ENCODE measurements around the gene SLC19A1.

SLC19A1 gene

GRCh38 chr21:45560106-45561021, 18.1 kb upstream of the SLC19A1 start:
- in situ Hi-C loops (cut with MboI; ENCODE audit: low sequenced_read_pairs), result loop anchor here (25.0 kb wide), 1 partner anchor 252 kb away; no protein-coding TSS in a partner anchor

- in situ Hi-C loops (cut with MboI; ENCODE audit: low sequenced_read_pairs), result loop anchor here (25.0 kb wide), 1 partner anchor 253 kb away; no protein-coding TSS in a partner anchor
These were observed 17.2 kb upstream of the SLC19A1 start for GRCh38 chr21:45559216-45560105.

GRCh38 chr21:45558044-45558721, 15.9 kb upstream of the SLC19A1 start:
- in situ Hi-C loops (cut with MboI; ENCODE audit: low sequenced_read_pairs), result loop anchor here (25.0 kb wide), 1 partner anchor 254 kb away; no protein-coding TSS in a partner anchor

GRCh38 chr21:45557616-45558043, 15.4 kb upstream of the SLC19A1 start:
- in situ Hi-C loops (cut with MboI; ENCODE audit: low sequenced_read_pairs), result loop anchor here (25.0 kb wide), 1 partner anchor 255 kb away; no protein-coding TSS in a partner anchor

GRCh38 chr21:45556645-45557615, 14.7 kb upstream of the SLC19A1 start:
- in situ Hi-C loops (cut with MboI; ENCODE audit: low sequenced_read_pairs), result loop anchor here (25.0 kb wide), 1 partner anchor 255 kb away; no protein-coding TSS in a partner anchor

- in situ Hi-C loops (cut with MboI; ENCODE audit: low sequenced_read_pairs), result loop anchor here (25.0 kb wide), 1 partner anchor 256 kb away; no protein-coding TSS in a partner anchor
These were observed 14.0 kb upstream of the SLC19A1 start for GRCh38 chr21:45556302-45556644.

GRCh38 chr21:45555557-45556301, 13.5 kb upstream of the SLC19A1 start:
- in situ Hi-C loops (cut with MboI; ENCODE audit: low sequenced_read_pairs), result loop anchor here (25.0 kb wide), 1 partner anchor 257 kb away; no protein-coding TSS in a partner anchor

GRCh38 chr21:45555251-45555556, 13.0 kb upstream of the SLC19A1 start:
- in situ Hi-C loops (cut with MboI; ENCODE audit: low sequenced_read_pairs), result loop anchor here (25.0 kb wide), 1 partner anchor 257 kb away; no protein-coding TSS in a partner anchor

GRCh38 chr21:45554477-45555175, 12.4 kb upstream of the SLC19A1 start:
- in situ Hi-C loops (cut with MboI; ENCODE audit: low sequenced_read_pairs), result loop anchor here (25.0 kb wide), 1 partner anchor 258 kb away; no protein-coding TSS in a partner anchor

- in situ Hi-C loops (cut with MboI; ENCODE audit: low sequenced_read_pairs), result loop anchor here (25.0 kb wide), 1 partner anchor 259 kb away; no protein-coding TSS in a partner anchor
These were observed 10.6 kb upstream of the SLC19A1 start for GRCh38 chr21:45552696-45553391.

GRCh38 chr21:45551783-45552695, 9.8 kb upstream of the SLC19A1 start:
- in situ Hi-C loops (cut with MboI; ENCODE audit: low sequenced_read_pairs), result loop anchor here (25.0 kb wide), 1 partner anchor 260 kb away; no protein-coding TSS in a partner anchor

- in situ Hi-C loops (cut with MboI; ENCODE audit: low sequenced_read_pairs), result loop anchor here (25.0 kb wide), 1 partner anchor 261 kb away; no protein-coding TSS in a partner anchor
These were observed 9.1 kb upstream of the SLC19A1 start for GRCh38 chr21:45551316-45551715.

- in situ Hi-C loops (cut with MboI; ENCODE audit: low sequenced_read_pairs), result loop anchor here (25.0 kb wide), 1 partner anchor 262 kb away; no protein-coding TSS in a partner anchor
These were observed 8.4 kb upstream of the SLC19A1 start for GRCh38 chr21:45550522-45551210.

- in situ Hi-C loops (cut with MboI; ENCODE audit: low sequenced_read_pairs), result loop anchor here (25.0 kb wide), 1 partner anchor 262 kb away; no protein-coding TSS in a partner anchor
These were observed 7.6 kb upstream of the SLC19A1 start for GRCh38 chr21:45549626-45550463.
